GM19238 (cell line): Measurements from ENCODE around the gene UBTD1.
"Not testable (repeated sequence)": the region's sequence is repeated elsewhere in the genome, so short reads cannot be mapped to it uniquely, and the experiment has no call there.

Experiments used
- DNase-seq: peaks from one replicate; pipeline ENCODE4 v3.0.0; 2011; ENCODE audit warnings: low spot score; ENCODE audit not compliant: insufficient read length

UBTD1 gene

GRCh38 chr10:97537186-97537869 is 38.6 kb downstream of the UBTD1 start:
- no peak for DNase-seq

GRCh38 chr10:97538411-97538810 is 39.7 kb downstream of the UBTD1 start:
- DNase-seq = no peak

- no peak for DNase-seq
These were observed 40.1 kb downstream of the UBTD1 start for GRCh38 chr10:97538839-97539238.

- DNase-seq = no peak
These were observed 40.9 kb downstream of the UBTD1 start for GRCh38 chr10:97539523-97540200.

- no peak for DNase-seq
These were observed 42.2 kb downstream of the UBTD1 start for GRCh38 chr10:97540669-97541500.

GRCh38 chr10:97542169-97543024 is 43.7 kb downstream of the UBTD1 start:
- DNase-seq = no peak

GRCh38 chr10:97543025-97543546 is 44.4 kb downstream of the UBTD1 start:
- DNase-seq = no peak

GRCh38 chr10:97546456-97547270 is 47.9 kb downstream of the UBTD1 start:
- no peak for DNase-seq

- DNase-seq = no peak
These were observed 48.5 kb downstream of the UBTD1 start for GRCh38 chr10:97547271-97547600.

- no peak for DNase-seq
These were observed 49.2 kb downstream of the UBTD1 start for GRCh38 chr10:97547962-97548361.

GRCh38 chr10:97548828-97549455 is 50.2 kb downstream of the UBTD1 start:
- DNase-seq = no peak

- no peak for DNase-seq
These were observed 51.0 kb downstream of the UBTD1 start for GRCh38 chr10:97549587-97550322.

- no peak for DNase-seq
These were observed 51.8 kb downstream of the UBTD1 start for GRCh38 chr10:97550336-97551149.

GRCh38 chr10:97551271-97551670 is 52.5 kb downstream of the UBTD1 start:
- DNase-seq = no peak

GRCh38 chr10:97553575-97554031 is 54.9 kb downstream of the UBTD1 start:
- peak; percentile 50 for DNase-seq

- not testable (repeated sequence) for DNase-seq
These were observed 55.6 kb downstream of the UBTD1 start for GRCh38 chr10:97554336-97554735.

- not testable (repeated sequence) for DNase-seq
These were observed 56.8 kb downstream of the UBTD1 start for GRCh38 chr10:97555541-97555940.

- DNase-seq = not testable (repeated sequence)
These were observed 62.1 kb downstream of the UBTD1 start for GRCh38 chr10:97560731-97561381.
